Esophagus squamous epithelium (tissue), 4 donors: ENCODE data around the gene RTN3.

Experiments
- POLR2A ChIP-seq, 4 donors: fragments of 450-650 bp; IDR thresholded peaks; one replicate each; pipeline ENCODE4 v1.6.1; 2017; ENCODE audit warnings: antibody characterized with exemption in 4 of 4, mild to moderate bottlenecking in 4 of 4, moderate library complexity in 3 of 4
- TF ChIP-seq, protein P1 (sequence below), 6 experiments: fragments of 450-650 bp in 4 of 6; fragments of 200-600 bp in 2 of 6; sonication (generic) in 2 of 6; IDR thresholded peaks; one replicate each; pipeline ENCODE4 v1.5.1; 2016 to 2019; ENCODE audit warnings: antibody characterized with exemption in 6 of 6, mild to moderate bottlenecking in 4 of 6, moderate library complexity in 4 of 6

DNA sequence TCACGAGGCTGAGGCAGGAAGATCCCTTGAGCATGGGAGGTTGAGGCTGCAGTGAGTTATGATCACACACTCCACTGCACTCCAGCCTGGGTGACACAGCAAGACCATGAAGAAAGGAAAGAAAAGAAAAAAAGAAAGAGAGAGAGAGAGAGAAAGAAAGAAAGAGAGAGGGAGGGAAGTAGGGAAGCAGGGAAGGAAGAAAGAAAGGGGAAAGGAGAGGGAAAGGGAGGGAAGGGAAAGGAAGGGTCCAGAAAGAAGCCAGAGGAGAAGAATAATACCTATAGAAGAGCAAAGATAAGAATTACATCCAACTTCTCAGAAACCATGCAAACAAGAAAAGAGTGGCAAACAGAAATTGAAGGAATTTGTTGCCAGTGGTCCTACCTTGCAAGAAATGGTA is 104.5 kb downstream of the RTN3 start:
- no peak for TF ChIP-seq POLR2A (IDR thresholded peaks at IDR 0.05)
- TF ChIP-seq, protein P1, sequence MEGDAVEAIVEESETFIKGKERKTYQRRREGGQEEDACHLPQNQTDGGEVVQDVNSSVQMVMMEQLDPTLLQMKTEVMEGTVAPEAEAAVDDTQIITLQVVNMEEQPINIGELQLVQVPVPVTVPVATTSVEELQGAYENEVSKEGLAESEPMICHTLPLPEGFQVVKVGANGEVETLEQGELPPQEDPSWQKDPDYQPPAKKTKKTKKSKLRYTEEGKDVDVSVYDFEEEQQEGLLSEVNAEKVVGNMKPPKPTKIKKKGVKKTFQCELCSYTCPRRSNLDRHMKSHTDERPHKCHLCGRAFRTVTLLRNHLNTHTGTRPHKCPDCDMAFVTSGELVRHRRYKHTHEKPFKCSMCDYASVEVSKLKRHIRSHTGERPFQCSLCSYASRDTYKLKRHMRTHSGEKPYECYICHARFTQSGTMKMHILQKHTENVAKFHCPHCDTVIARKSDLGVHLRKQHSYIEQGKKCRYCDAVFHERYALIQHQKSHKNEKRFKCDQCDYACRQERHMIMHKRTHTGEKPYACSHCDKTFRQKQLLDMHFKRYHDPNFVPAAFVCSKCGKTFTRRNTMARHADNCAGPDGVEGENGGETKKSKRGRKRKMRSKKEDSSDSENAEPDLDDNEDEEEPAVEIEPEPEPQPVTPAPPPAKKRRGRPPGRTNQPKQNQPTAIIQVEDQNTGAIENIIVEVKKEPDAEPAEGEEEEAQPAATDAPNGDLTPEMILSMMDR (IDR thresholded peaks at IDR 0.05): no peak
